ENCODE measurements around the gene OSTN. TPM values are rescaled to one million over a fixed set of nuclear protein-coding genes. Genes with fewer than 3 reads are reported as not detected.

The OSTN gene
- total RNA-seq, 1 experiment from 2014 or later = not detected

GRCh38 chr3:191254098-191254873 lies 55.2 kb downstream of the OSTN start:
- no peaks in the 10 kb centered on the region for H3K9me2 ChIP-seq (ENCODE audit: insufficient read depth)
- intact Hi-C loops (cut with micrococcal nuclease) = no loop called here
- H3K27me3 ChIP-seq (ENCODE audit: insufficient read depth, low read length) = no peaks in the 10 kb centered on the region
- DNase-seq (ENCODE audit: low read depth, low spot score) (no peak), ATAC-seq (no peak)
- no peaks in the 10 kb centered on the region for H3K79me2 ChIP-seq (ENCODE audit: insufficient read depth, low read length)
- peaks cover 0 to 3% of the 10 kb centered on the region in 2 experiments; a peak in 1 of 4 replicates for H3K4me1 ChIP-seq (ENCODE audit: control insufficient read depth in 1 of 2, insufficient read depth in 2 of 2, low read length in 2 of 2)
- POLR2A ChIA-PET = no interaction called here
- H3K4me2 ChIP-seq (ENCODE audit: low read length) = no peak overlapping the region
- no peak overlapping the region for H3K9ac ChIP-seq (ENCODE audit: low read length)
- H2AFZ ChIP-seq (ENCODE audit: low read depth, low read length, poor library complexity, severe bottlenecking) = peak overlapping the region; percentile 18
- H3K4me3 ChIP-seq (replicated peaks in 1 of 2; ENCODE audit: low read depth in 1 of 2, low read length in 2 of 2) = no peak overlapping the region
- no peaks in the 10 kb centered on the region for H3K9me3 ChIP-seq (ENCODE audit: control insufficient read depth in 1 of 2, insufficient read depth in 1 of 2, low read depth in 1 of 2, low read length in 2 of 2)
- CTCF ChIA-PET = no interaction called here
- BruUV-seq (replicated peaks) = no TSS peak
- RAD21 ChIA-PET (ENCODE audit: low non-redundant PET in 1 of 2, low total read pairs in 2 of 2, uncharacterized antibody in 2 of 2, unreplicated experiment in 2 of 2) = no interaction called here
- TF ChIP-seq CBX3 (IDR thresholded peaks at IDR 0.05; ENCODE audit: low read depth) (no peak), POLR2A (IDR thresholded peaks at IDR 0.05; ENCODE audit: borderline replicate concordance, extremely low read depth, insufficient read depth, insufficient read length) (no peak), SP1 (IDR thresholded peaks at IDR 0.05; ENCODE audit: low read depth) (no peak), ZNF274 (IDR thresholded peaks at IDR 0.05; ENCODE audit: low read depth, low read length) (no peak), POLR2AphosphoS5 (IDR thresholded peaks at IDR 0.05; ENCODE audit: low read depth, low read length) (no peak), SRF (IDR thresholded peaks at IDR 0.05; ENCODE audit: low read depth) (no peak), ELF1 (IDR thresholded peaks at IDR 0.05; ENCODE audit: borderline replicate concordance, low read depth) (no peak), CEBPB (IDR thresholded peaks at IDR 0.05; ENCODE audit: low read depth) (no peak), JUND (IDR thresholded peaks at IDR 0.05) (no peak), TCF7L2 (IDR thresholded peaks at IDR 0.05; ENCODE audit: borderline replicate concordance, extremely low read depth, insufficient read depth, insufficient read length) (no peak), CTCF (IDR thresholded peaks at IDR 0.05 in 2 of 3, conservative IDR thresholded peaks at IDR 0.05 in 1 of 3; ENCODE audit: borderline replicate concordance in 1 of 3, insufficient read depth in 1 of 3, low read depth in 2 of 3, low read length in 2 of 3) (no peak), FOSL1 (IDR thresholded peaks at IDR 0.05; ENCODE audit: low read depth) (no peak), EZH2phosphoT487 (IDR thresholded peaks at IDR 0.05; ENCODE audit: borderline replicate concordance) (no peak), EZH2 (IDR thresholded peaks at IDR 0.05) (no peak), REST (IDR thresholded peaks at IDR 0.05; ENCODE audit: low read depth) (no peak), RAD21 (IDR thresholded peaks at IDR 0.05; ENCODE audit: low read depth) (no peak), YY1 (IDR thresholded peaks at IDR 0.05; ENCODE audit: extremely low read depth, insufficient replicate concordance, low read depth, low read length) (no peak), ZFX (IDR thresholded peaks at IDR 0.05) (no peak), MAX (IDR thresholded peaks at IDR 0.05) (no peak)
- H3K27ac ChIP-seq (ENCODE audit: low read depth, low read length) = no peak overlapping the region
- H3K36me3 ChIP-seq (ENCODE audit: control insufficient read depth in 1 of 2, insufficient read depth in 2 of 2, low read length in 2 of 2) = no peaks in the 10 kb centered on the region
- H4K20me1 ChIP-seq (ENCODE audit: insufficient read depth) = no peaks in the 10 kb centered on the region

Data from HCT116 (cell line).